Peyer's patch (tissue), 4 donors: ENCODE data around the gene AKR1C2.

Experiments used
- POLR2A ChIP-seq, 2 donors: fragments of 450-650 bp; IDR thresholded peaks; one replicate each; pipeline ENCODE4 v1.5.1; 2017; ENCODE audit warnings: antibody characterized with exemption in 2 of 2, mild to moderate bottlenecking in 2 of 2, moderate library complexity in 2 of 2
- TF ChIP-seq, protein P1 (sequence below), 6 experiments: fragments of 450-650 bp in 4 of 6; fragments of 200-600 bp in 2 of 6; sonication (generic) in 1 of 6; IDR thresholded peaks; one replicate each; pipeline ENCODE4 v1.5.1; 2017 to 2019; ENCODE audit warnings: antibody characterized with exemption in 6 of 6, mild to moderate bottlenecking in 3 of 6, moderate library complexity in 1 of 6

- TF ChIP-seq, protein P1, sequence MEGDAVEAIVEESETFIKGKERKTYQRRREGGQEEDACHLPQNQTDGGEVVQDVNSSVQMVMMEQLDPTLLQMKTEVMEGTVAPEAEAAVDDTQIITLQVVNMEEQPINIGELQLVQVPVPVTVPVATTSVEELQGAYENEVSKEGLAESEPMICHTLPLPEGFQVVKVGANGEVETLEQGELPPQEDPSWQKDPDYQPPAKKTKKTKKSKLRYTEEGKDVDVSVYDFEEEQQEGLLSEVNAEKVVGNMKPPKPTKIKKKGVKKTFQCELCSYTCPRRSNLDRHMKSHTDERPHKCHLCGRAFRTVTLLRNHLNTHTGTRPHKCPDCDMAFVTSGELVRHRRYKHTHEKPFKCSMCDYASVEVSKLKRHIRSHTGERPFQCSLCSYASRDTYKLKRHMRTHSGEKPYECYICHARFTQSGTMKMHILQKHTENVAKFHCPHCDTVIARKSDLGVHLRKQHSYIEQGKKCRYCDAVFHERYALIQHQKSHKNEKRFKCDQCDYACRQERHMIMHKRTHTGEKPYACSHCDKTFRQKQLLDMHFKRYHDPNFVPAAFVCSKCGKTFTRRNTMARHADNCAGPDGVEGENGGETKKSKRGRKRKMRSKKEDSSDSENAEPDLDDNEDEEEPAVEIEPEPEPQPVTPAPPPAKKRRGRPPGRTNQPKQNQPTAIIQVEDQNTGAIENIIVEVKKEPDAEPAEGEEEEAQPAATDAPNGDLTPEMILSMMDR (IDR thresholded peaks at IDR 0.05): no peak
- no peak for TF ChIP-seq POLR2A (IDR thresholded peaks at IDR 0.05)
These were observed 20.9 kb downstream of the AKR1C2 start for GRCh38 chr10:4982764-4983226.
